Transverse colon (tissue), 4 donors: ENCODE results near the gene OTUB1.

Experiments
- CTCF ChIP-seq, 5 experiments: fragments of 200-600 bp in 3 of 5; fragments of 450-650 bp in 2 of 5; sonication (generic) in 3 of 5; IDR thresholded peaks; 1 replicate in 2 of 5; 2 replicates in 3 of 5; pipeline ENCODE4 v1.5.1; 2016 to 2017; ENCODE audit warnings: antibody characterized with exemption in 5 of 5, inconsistent platforms in 3 of 5, mild to moderate bottlenecking in 2 of 5, moderate library complexity in 1 of 5
- EP300 ChIP-seq: sonication (generic); formaldehyde crosslinking; IDR thresholded peaks from one replicate; pipeline ENCODE4 v1.6.1; 2017; ENCODE audit warnings: antibody characterized with exemption, low read depth
- POLR2AphosphoS5 ChIP-seq, 3 donors: sonication (generic); formaldehyde crosslinking; IDR thresholded peaks; one replicate each; pipeline ENCODE4 v1.6.1; 2016; ENCODE audit warnings: antibody characterized with exemption in 3 of 3

- TF ChIP-seq CTCF (IDR thresholded peaks at IDR 0.05), result no peak
- TF ChIP-seq POLR2AphosphoS5 (IDR thresholded peaks at IDR 0.05), result no peak
- TF ChIP-seq EP300, result no peak
Observed at GRCh38 chr11:63991558-63991957, 5.3 kb downstream of the OTUB1 start.
